BLaER1 treated with 17β-estradiol and CSF1 and Interleukin-3, amounts not matched to agents 10 nM and 100 nM (cell line): ENCODE results near the gene RACGAP1.

ENCODE experiments used
- H3K27ac ChIP-seq, 11 experiments: shearing (Covaris generic); formaldehyde crosslinking; 2 replicates each; pipeline ENCODE4 v1.8.1; 2022
- H3K27me3 ChIP-seq, 11 experiments: shearing (Covaris generic); formaldehyde crosslinking; 2 replicates each; pipeline ENCODE4 v1.8.1; 2022
- H3K36me3 ChIP-seq, 11 experiments: shearing (Covaris generic); formaldehyde crosslinking; 2 replicates each; pipeline ENCODE4 v1.8.1; 2022
- H3K4me1 ChIP-seq, 10 experiments: shearing (Covaris generic); formaldehyde crosslinking; 2 replicates each; pipeline ENCODE4 v1.8.1; 2022
- H3K4me2 ChIP-seq, 11 experiments: shearing (Covaris generic); formaldehyde crosslinking; 2 replicates each; pipeline ENCODE4 v1.8.1; 2022
- H3K4me3 ChIP-seq, 10 experiments: shearing (Covaris generic); formaldehyde crosslinking; 2 replicates each; pipeline ENCODE4 v1.8.1; 2022
- H3K9ac ChIP-seq, 11 experiments: shearing (Covaris generic); formaldehyde crosslinking; 2 replicates each; pipeline ENCODE4 v1.8.1; 2022
- H3K9me3 ChIP-seq, 11 experiments: shearing (Covaris generic); formaldehyde crosslinking; replicated peaks in 1 of 11; 2 replicates each; pipeline ENCODE4 v1.8.1; 2022
- H4K20me1 ChIP-seq, 11 experiments: shearing (Covaris generic); formaldehyde crosslinking; 2 replicates each; pipeline ENCODE4 v1.8.1; 2022
- Cebpa-rat ChIP-seq, 11 experiments: shearing (Covaris generic); IDR thresholded peaks; 2 replicates each; pipeline ENCODE4 v1.8.1; 2022

Gene RACGAP1

GRCh38 chr12:49974677-49975317, 50.5 kb downstream of the RACGAP1 start:
- Histone ChIP-seq H3K27ac (peak overlapping the region in 4 of 11 experiments; percentile 0 to 42 (median 24); a peak in 6 of 22 replicates), H3K36me3 (no peaks in the 10 kb centered on the region), H3K9ac (peak overlapping the region in 4 of 11 experiments; percentile 1 to 33 (median 11); a peak in 2 of 22 replicates), H3K27me3 (peaks cover 0 to 4% (median 0%) of the 10 kb centered on the region in 11 experiments; a peak in 2 of 22 replicates), H3K9me3 (no peaks in the 10 kb centered on the region), H4K20me1 (no peaks in the 10 kb centered on the region; a peak in 1 of 22 replicates), H3K4me3 (no peak overlapping the region), H3K4me1 (peaks cover 13 to 77% (median 47%) of the 10 kb centered on the region in 10 experiments; a peak in 19 of 20 replicates), H3K4me2 (peak overlapping the region in 6 of 11 experiments; percentile 23 to 86 (median 70); a peak in 11 of 22 replicates)
- TF ChIP-seq Cebpa-rat (IDR thresholded peaks at IDR 0.05) = no peak

DNA sequence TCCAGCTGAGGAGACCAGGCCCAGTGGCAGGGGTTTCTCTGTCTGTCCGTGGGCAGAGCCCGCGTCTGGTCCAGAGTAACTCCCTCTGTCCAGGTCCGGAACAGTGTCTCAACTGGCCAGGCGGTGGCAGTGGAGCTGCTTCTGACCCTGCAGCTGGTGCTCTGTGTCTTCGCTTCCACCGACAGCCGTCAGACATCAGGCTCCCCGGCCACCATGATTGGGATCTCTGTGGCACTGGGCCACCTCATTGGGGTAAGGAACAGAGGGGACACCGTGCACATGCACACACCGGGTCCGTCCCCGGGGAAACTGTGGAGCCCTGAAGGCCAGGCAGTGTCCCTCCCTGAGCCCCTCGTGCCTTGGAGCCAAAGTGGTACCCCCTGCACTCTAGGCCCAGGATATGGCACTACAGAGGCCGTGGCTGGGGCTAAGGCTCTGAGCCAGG, 51.0 kb downstream of the RACGAP1 start:
- peak overlapping the region in 1 of 11 experiments; percentile 33; a peak in 1 of 22 replicates for H3K9ac ChIP-seq
- no peak for TF ChIP-seq Cebpa-rat (IDR thresholded peaks at IDR 0.05)
- H4K20me1 ChIP-seq = no peaks in the 10 kb centered on the region; a peak in 2 of 22 replicates
- no peak overlapping the region for H3K4me3 ChIP-seq
- H3K36me3 ChIP-seq = no peaks in the 10 kb centered on the region
- peaks cover 19 to 77% (median 47%) of the 10 kb centered on the region in 10 experiments for H3K4me1 ChIP-seq
- H3K27ac ChIP-seq = peak overlapping the region in 2 of 11 experiments; percentile 42; a peak in 1 of 22 replicates
- H3K27me3 ChIP-seq = peaks cover 0 to 4% (median 0%) of the 10 kb centered on the region in 11 experiments; a peak in 2 of 22 replicates
- peak overlapping the region in 5 of 11 experiments; percentile 65 to 86 (median 75); a peak in 10 of 22 replicates for H3K4me2 ChIP-seq
- H3K9me3 ChIP-seq = no peaks in the 10 kb centered on the region

DNA sequence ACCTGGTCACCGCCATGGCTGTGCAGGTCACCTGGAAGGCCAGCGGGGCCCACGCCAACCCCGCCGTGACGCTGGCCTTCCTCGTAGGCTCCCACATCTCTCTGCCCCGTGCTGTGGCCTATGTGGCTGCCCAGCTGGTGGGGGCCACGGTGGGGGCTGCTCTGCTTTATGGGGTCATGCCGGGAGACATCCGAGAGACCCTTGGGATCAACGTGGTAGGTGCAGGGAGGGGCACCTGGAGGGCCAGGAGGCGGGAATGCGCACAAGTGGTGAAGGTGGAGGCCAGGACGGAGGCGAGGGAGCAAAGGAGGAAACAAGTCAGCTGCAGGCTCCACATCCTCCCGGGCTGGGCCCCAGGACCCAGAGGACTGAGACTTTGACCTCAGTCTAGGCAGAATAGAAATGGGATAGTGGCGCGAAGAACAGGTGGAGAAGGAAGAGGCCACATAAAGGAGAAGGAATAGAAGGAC, 51.9 kb downstream of the RACGAP1 start:
- H3K9me3 ChIP-seq = no peaks in the 10 kb centered on the region
- H3K4me1 ChIP-seq = peaks cover 18 to 77% (median 47%) of the 10 kb centered on the region in 10 experiments
- H3K4me2 ChIP-seq = peak overlapping the region in 2 of 11 experiments; percentile 75 to 86; a peak in 4 of 22 replicates
- H3K9ac ChIP-seq = no peak overlapping the region
- no peak for TF ChIP-seq Cebpa-rat (IDR thresholded peaks at IDR 0.05)
- no peak overlapping the region for H3K4me3 ChIP-seq
- no peaks in the 10 kb centered on the region for H3K36me3 ChIP-seq
- H3K27ac ChIP-seq = no peak overlapping the region
- H4K20me1 ChIP-seq = no peaks in the 10 kb centered on the region; a peak in 2 of 22 replicates
- peaks cover 0 to 7% (median 0%) of the 10 kb centered on the region in 11 experiments; a peak in 2 of 22 replicates for H3K27me3 ChIP-seq

DNA sequence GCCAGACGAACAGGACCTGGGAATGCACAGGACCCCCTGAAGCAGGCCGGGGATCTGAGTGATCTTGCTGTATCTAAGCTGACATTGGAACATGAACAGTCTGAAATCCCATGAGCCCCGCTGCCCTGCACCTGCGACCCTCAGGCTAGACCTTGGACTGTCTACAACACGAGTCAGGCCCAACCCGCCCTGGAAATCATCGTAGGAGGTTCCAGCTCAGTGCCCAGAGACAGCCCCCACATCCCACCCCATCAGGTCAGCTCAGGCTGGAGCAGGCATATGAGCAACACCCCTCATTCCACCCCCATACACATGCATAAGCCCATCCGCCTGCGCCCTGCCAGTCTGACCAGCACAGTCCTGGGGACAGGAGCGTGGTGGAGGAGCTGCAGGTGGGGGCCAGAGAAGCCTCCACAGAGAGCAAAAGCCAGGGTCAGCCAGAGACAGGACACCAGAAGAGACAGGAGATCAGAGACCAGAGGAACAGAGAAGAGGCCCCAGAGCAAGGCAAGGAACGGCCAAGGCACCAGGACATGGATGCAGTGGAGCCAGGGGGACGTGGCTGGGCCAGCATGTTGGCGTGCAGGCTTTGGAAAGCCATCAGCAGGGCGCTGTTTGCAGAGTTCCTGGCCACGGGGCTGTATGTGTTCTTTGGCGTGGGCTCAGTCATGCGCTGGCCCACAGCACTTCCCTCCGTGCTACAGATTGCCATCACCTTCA, 52.5 kb downstream of the RACGAP1 start, which contains the start of gene AQP6:
AQP6 (plus strand) TSS at position 307 of the 720 bp plus-strand sequence; CDS start at position 534, 227 bp downstream.
- H3K36me3 ChIP-seq = no peaks in the 10 kb centered on the region
- TF ChIP-seq Cebpa-rat (IDR thresholded peaks at IDR 0.05) = no peak

GRCh38 chr12:49972129-49972528, 53.2 kb downstream of the RACGAP1 start:
- Histone ChIP-seq H3K4me3 (no peak overlapping the region), H3K4me1 (peaks cover 22 to 82% (median 52%) of the 10 kb centered on the region in 10 experiments), H3K9me3 (no peaks in the 10 kb centered on the region), H3K27ac (no peak overlapping the region), H3K36me3 (no peaks in the 10 kb centered on the region), H3K27me3 (peaks cover 0 to 12% (median 4%) of the 10 kb centered on the region in 11 experiments; a peak in 7 of 22 replicates), H4K20me1 (no peaks in the 10 kb centered on the region; a peak in 2 of 22 replicates), H3K9ac (no peak overlapping the region), H3K4me2 (peak overlapping the region in 9 of 11 experiments; percentile 4 to 40 (median 23); a peak in 7 of 22 replicates)
- TF ChIP-seq Cebpa-rat (IDR thresholded peaks at IDR 0.05) = no peak

More for the DNA sequence above, 52.5 kb downstream of the RACGAP1 start, which contains the start of gene AQP6:
- no peaks in the 10 kb centered on the region for H3K9me3 ChIP-seq
- H3K4me3 ChIP-seq = no peak within 1 kb of the TSS
- H3K9ac ChIP-seq = peak within 1 kb of the TSS in 1 of 11 experiments; percentile 24; a peak in 1 of 22 replicates
- H3K27ac ChIP-seq = no peak within 1 kb of the TSS
- H4K20me1 ChIP-seq = no peaks in the 10 kb centered on the region; a peak in 2 of 22 replicates
- peak within 1 kb of the TSS in 9 of 11 experiments; percentile 4 to 86 (median 28); a peak in 11 of 22 replicates for H3K4me2 ChIP-seq
- H3K27me3 ChIP-seq = peaks cover 0 to 11% (median 3%) of the 10 kb centered on the region in 11 experiments; a peak in 5 of 22 replicates
- H3K4me1 ChIP-seq = peaks cover 16 to 77% (median 45%) of the 10 kb centered on the region in 10 experiments

DNA sequence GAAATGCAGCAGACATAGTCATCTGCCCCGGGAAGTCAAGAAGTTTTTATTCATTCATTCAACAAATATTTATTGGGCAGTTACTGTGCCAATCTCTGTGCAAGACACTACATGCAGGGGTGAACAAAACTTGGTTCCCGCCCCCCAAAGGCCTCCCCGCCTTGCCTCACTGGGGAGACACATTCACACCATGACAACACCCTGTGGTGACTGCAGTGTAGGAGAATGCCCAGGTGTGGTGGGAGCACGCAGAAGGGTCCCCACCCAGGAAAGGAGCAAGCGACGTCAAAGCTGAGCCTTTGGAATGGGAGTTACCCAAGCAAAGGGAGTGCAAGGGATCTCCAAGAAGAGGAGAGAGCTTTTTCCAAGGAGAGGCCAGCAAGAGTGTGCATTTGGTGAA, 54.2 kb downstream of the RACGAP1 start:
- H3K9ac ChIP-seq = no peak overlapping the region
- no peak overlapping the region for H3K4me2 ChIP-seq
- no peak overlapping the region for H3K4me3 ChIP-seq
- no peaks in the 10 kb centered on the region for H3K36me3 ChIP-seq
- no peaks in the 10 kb centered on the region; a peak in 2 of 22 replicates for H4K20me1 ChIP-seq
- no peak overlapping the region for H3K27ac ChIP-seq
- no peak for TF ChIP-seq Cebpa-rat (IDR thresholded peaks at IDR 0.05)
- peaks cover 0 to 20% (median 7%) of the 10 kb centered on the region in 11 experiments; a peak in 12 of 22 replicates for H3K27me3 ChIP-seq
- H3K4me1 ChIP-seq = peaks cover 24 to 73% (median 51%) of the 10 kb centered on the region in 10 experiments
- H3K9me3 ChIP-seq = no peaks in the 10 kb centered on the region

DNA sequence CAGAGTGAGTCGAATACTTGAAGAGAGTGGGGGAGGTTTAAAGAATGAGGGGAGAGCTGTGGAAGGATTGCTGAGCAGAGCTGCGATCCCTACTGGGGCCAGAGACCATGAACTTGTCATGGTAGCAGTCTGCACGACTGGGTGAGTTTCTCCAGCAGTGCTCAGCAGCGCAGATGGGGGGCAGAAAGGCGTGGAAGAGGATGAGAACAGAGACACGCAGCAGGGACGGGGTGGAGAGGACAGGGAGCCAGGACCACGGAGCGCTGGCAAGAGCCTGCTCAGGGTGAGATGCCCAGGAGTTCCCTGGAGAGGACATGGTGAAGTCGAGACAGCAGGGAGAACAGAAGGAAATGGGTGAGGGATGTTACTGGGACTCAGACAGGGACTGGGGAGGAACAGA, 54.6 kb downstream of the RACGAP1 start:
- Histone ChIP-seq H3K4me1 (peaks cover 24 to 69% (median 49%) of the 10 kb centered on the region in 10 experiments), H3K9ac (no peak overlapping the region), H3K9me3 (no peaks in the 10 kb centered on the region), H3K4me2 (no peak overlapping the region), H3K4me3 (no peak overlapping the region), H3K36me3 (no peaks in the 10 kb centered on the region), H3K27ac (no peak overlapping the region), H3K27me3 (peaks cover 2 to 24% (median 12%) of the 10 kb centered on the region in 11 experiments; a peak in 17 of 22 replicates), H4K20me1 (no peaks in the 10 kb centered on the region; a peak in 2 of 22 replicates)
- TF ChIP-seq Cebpa-rat (IDR thresholded peaks at IDR 0.05) = no peak

GRCh38 chr12:49969651-49970429, 55.5 kb downstream of the RACGAP1 start:
- TF ChIP-seq Cebpa-rat (IDR thresholded peaks at IDR 0.05) = no peak
- H3K9ac ChIP-seq = no peak overlapping the region
- peak overlapping the region; percentile 16 to 72 (median 52) for H3K4me2 ChIP-seq
- H3K9me3 ChIP-seq = no peaks in the 10 kb centered on the region
- no peaks in the 10 kb centered on the region for H3K36me3 ChIP-seq
- H3K4me1 ChIP-seq = peaks cover 24 to 62% (median 43%) of the 10 kb centered on the region in 10 experiments
- no peaks in the 10 kb centered on the region; a peak in 2 of 22 replicates for H4K20me1 ChIP-seq
- H3K27ac ChIP-seq = no peak overlapping the region
- peaks cover 7 to 33% (median 20%) of the 10 kb centered on the region in 11 experiments; a peak in 21 of 22 replicates for H3K27me3 ChIP-seq
- no peak overlapping the region for H3K4me3 ChIP-seq
